Activated CD4-positive, alpha-beta T cell treated with anti-CD3 and anti-CD28 coated beads, Interleukin-10, Interleukin-2, amounts not matched to agents 100 ng/mL and 50 ng/mL, durations not matched to agents 16 hours and 8 hours (primary cell): Measurements from ENCODE around the gene MACROH2A2.
"Not testable (repeated sequence)": the region's sequence is repeated elsewhere in the genome, so short reads cannot be mapped to it uniquely, and the experiment has no call there.

Experiments used
- DNase-seq: peaks from one replicate; pipeline ENCODE4 v3.0.0-alpha.2; 2020

The MACROH2A2 gene

GRCh38 chr10:70052462-70053217 is at the start of gene MACROH2A2:
MACROH2A2 (plus strand) TSS chr10:70052846; CDS start chr10:70075659, 22,813 bp downstream.
- DNase-seq: peak; percentile 40

GRCh38 chr10:70007116-70007820 is 45.4 kb upstream of the MACROH2A2 start:
- DNase-seq: no peak

GRCh38 chr10:70031215-70031614 is 21.4 kb upstream of the MACROH2A2 start:
- DNase-seq: no peak

- DNase-seq: no peak
These were observed 19.9 kb upstream of the MACROH2A2 start for GRCh38 chr10:70032667-70033289.

GRCh38 chr10:70034232-70034631 is 18.4 kb upstream of the MACROH2A2 start:
- DNase-seq: no peak

GRCh38 chr10:70035531-70035930 is 17.1 kb upstream of the MACROH2A2 start:
- no peak for DNase-seq

- DNase-seq: peak; percentile 26
These were observed 13.7 kb upstream of the MACROH2A2 start for GRCh38 chr10:70038923-70039322.

GRCh38 chr10:70041016-70041415 is 11.6 kb upstream of the MACROH2A2 start:
- no peak for DNase-seq

- not testable (repeated sequence) for DNase-seq
These were observed 10.9 kb upstream of the MACROH2A2 start for GRCh38 chr10:70041739-70042138.

- DNase-seq: not testable (repeated sequence)
These were observed 5.6 kb upstream of the MACROH2A2 start for GRCh38 chr10:70047066-70047465.

GRCh38 chr10:70048030-70048723 is 4.5 kb upstream of the MACROH2A2 start:
- no peak for DNase-seq

GRCh38 chr10:70051848-70052247 is 798 bp upstream of the MACROH2A2 start:
- DNase-seq: no peak

- DNase-seq: no peak
These were observed 683 bp downstream of the MACROH2A2 start for GRCh38 chr10:70053218-70053840.

- DNase-seq: peak; percentile 20
These were observed 1.2 kb downstream of the MACROH2A2 start for GRCh38 chr10:70053841-70054288.

- DNase-seq: no peak
These were observed 2.3 kb downstream of the MACROH2A2 start for GRCh38 chr10:70054902-70055301.

- no peak for DNase-seq
These were observed 2.9 kb downstream of the MACROH2A2 start for GRCh38 chr10:70055550-70055949.

GRCh38 chr10:70057306-70057705 is 4.7 kb downstream of the MACROH2A2 start:
- no peak for DNase-seq

- DNase-seq: no peak
These were observed 7.7 kb downstream of the MACROH2A2 start for GRCh38 chr10:70060389-70060788.

- DNase-seq: peak; percentile 43
These were observed 10.9 kb downstream of the MACROH2A2 start for GRCh38 chr10:70063418-70064098.

GRCh38 chr10:70064486-70064885 is 11.8 kb downstream of the MACROH2A2 start:
- no peak for DNase-seq

GRCh38 chr10:70066190-70066589 is 13.5 kb downstream of the MACROH2A2 start:
- no peak for DNase-seq

GRCh38 chr10:70067586-70067985 is 14.9 kb downstream of the MACROH2A2 start:
- DNase-seq: no peak
